ENCODE results near the gene PDIA4. TPM values are rescaled to one million over a fixed set of nuclear protein-coding genes. Genes with fewer than 3 reads are reported as not detected.
A peak's percentile ranks its signal among the peaks of the same experiment; 100 is the strongest.

Gene PDIA4, protein sequence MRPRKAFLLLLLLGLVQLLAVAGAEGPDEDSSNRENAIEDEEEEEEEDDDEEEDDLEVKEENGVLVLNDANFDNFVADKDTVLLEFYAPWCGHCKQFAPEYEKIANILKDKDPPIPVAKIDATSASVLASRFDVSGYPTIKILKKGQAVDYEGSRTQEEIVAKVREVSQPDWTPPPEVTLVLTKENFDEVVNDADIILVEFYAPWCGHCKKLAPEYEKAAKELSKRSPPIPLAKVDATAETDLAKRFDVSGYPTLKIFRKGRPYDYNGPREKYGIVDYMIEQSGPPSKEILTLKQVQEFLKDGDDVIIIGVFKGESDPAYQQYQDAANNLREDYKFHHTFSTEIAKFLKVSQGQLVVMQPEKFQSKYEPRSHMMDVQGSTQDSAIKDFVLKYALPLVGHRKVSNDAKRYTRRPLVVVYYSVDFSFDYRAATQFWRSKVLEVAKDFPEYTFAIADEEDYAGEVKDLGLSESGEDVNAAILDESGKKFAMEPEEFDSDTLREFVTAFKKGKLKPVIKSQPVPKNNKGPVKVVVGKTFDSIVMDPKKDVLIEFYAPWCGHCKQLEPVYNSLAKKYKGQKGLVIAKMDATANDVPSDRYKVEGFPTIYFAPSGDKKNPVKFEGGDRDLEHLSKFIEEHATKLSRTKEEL
- polyA plus RNA-seq (2011; rRNA removed) (186 and 214 TPM in 2 replicates), polyA plus RNA-seq (2017; fragmentation: RNase III; extraction: RNeasy Plus Mini Kit Qiagen cat#74134 plus additional on column Dnase treatment) (161 to 175 TPM (median 174 TPM) in 3 replicates), polyA minus RNA-seq (2011; rRNA and poly(A)+ RNA removed) (131 and 157 TPM in 2 replicates)
- polyA plus RNA-seq (2012; cell fraction: cytosol; rRNA removed): 122 and 129 TPM in 2 replicates
- 181 and 186 TPM in 2 replicates for polyA plus RNA-seq (2012; cell fraction: nucleus; rRNA removed)

DNA sequence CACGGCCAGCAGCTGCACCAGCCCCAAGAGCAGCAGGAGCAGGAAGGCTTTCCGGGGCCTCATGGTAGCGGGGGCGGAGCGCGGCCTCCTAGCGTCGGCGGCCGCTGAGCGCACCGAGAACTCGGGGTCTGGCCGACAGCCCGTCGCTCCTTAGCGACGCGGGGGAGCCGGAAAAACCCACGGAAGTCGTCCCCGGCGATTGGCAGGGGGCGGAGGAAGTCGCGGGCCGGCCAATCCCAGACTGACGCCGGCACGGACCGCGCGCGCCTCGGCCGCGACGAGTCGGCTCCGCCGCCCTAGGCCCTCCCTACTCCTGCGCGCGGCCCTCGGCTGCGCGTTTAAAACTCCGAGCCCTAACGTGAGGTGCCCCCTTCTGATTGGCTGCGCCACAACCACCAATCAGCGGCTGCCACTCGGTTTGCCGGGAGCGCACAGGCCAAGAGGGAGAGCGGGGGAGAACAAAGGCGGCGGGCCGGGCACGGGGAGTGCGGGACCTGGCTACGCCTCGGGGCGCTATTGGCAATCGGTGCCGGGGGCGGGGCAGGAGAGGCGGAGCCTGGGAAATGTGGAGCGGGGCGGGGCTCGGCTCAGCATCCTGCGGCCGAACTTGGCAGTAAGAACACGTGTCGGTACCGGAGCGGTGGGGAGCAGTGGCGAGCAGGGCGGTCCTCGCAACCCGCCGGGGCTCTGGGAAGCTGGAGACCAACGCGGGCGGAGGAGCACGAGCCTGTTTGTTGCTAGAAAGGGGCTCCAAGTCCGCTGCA, at the start of gene PDIA4:
PDIA4 (minus strand) TSS at position 160 of the 764 bp plus-strand sequence; CDS start at position 63, 97 bp downstream.
- FAIRE-seq: no peak
- under 1% methylated on average over 56 of the region's 87 CpGs for WGBS (ENCODE audit: missing lambda C conversion rate)
- Histone ChIP-seq H3K9me3 (no peaks in the 10 kb centered on the region), H3K4me1 (peaks cover 14% of the 10 kb centered on the region), H3K4me2 (peak within 1 kb of the TSS; percentile 97), H3K27ac (peak within 1 kb of the TSS; percentile 96 to 98), H3K4me3 (peak within 1 kb of the TSS; percentile 94)
- POLR2A ChIA-PET: interaction anchor here (0.6 to 1.8 kb wide), 6 partner anchors 22 to 99 kb away, joined by 3 to 19 read pairs (median 3); no protein-coding TSS in a partner anchor
- CTCF ChIA-PET: interaction anchor here (0.6 to 7.7 kb wide), 4 partner anchors 17 to 115 kb away, joined by 3 to 35 read pairs (median 5); no protein-coding TSS in a partner anchor
- ATAC-seq: peak; percentile 96 to 97
- peak; percentile 99 for DNase-seq (ENCODE audit: low read depth in 1 of 2, low spot score in 1 of 2)
- TF ChIP-seq EHMT2 (IDR thresholded peaks at IDR 0.05; ENCODE audit: low read depth) (no peak), ZNF302 (CRISPR knock-in tag; IDR thresholded peaks at IDR 0.05) (no peak), FOSL2 (IDR thresholded peaks at IDR 0.05) (no peak), FOSL2 (CRISPR knock-in tag; IDR thresholded peaks at IDR 0.05) (no peak), CHD4 (IDR thresholded peaks at IDR 0.05; ENCODE audit: borderline replicate concordance) (no peak), ELK1 (IDR thresholded peaks at IDR 0.05; ENCODE audit: low read depth, low read length) (no peak), RARB (CRISPR knock-in tag; IDR thresholded peaks at IDR 0.05) (no peak), FOXS1 (CRISPR knock-in tag; IDR thresholded peaks at IDR 0.05) (no peak), CHD2 (IDR thresholded peaks at IDR 0.05; ENCODE audit: low read length, partially characterized antibody) (no peak), HOXA7 (CRISPR knock-in tag; IDR thresholded peaks at IDR 0.05) (no peak), HOXB13 (CRISPR knock-in tag; IDR thresholded peaks at IDR 0.05; ENCODE audit: low read depth) (no peak), EP300 (IDR thresholded peaks at IDR 0.05) (no peak), HOXB5 (CRISPR knock-in tag; IDR thresholded peaks at IDR 0.05) (no peak), JUNB (IDR thresholded peaks at IDR 0.05) (no peak), NFE2L2 (conservative IDR thresholded peaks at IDR 0.05; ENCODE audit: low read length) (no peak), PHF8 (IDR thresholded peaks at IDR 0.05; ENCODE audit: borderline replicate concordance, low read depth) (no peak; the same call in 1 of the 2 replicates), BHLHE40 (IDR thresholded peaks at IDR 0.05; ENCODE audit: low read depth, low read length) (peak; percentile 40), ZC3H11A (IDR thresholded peaks at IDR 0.05) (no peak), SMC3 (IDR thresholded peaks at IDR 0.05) (no peak), TP53 (CRISPR knock-in tag; IDR thresholded peaks at IDR 0.05) (no peak), MAFK (IDR thresholded peaks at IDR 0.05; ENCODE audit: partially characterized antibody) (no peak), POLR2A (IDR thresholded peaks at IDR 0.05; ENCODE audit: low read length) (peak; percentile 94), CBX2 (IDR thresholded peaks at IDR 0.05; ENCODE audit: borderline replicate concordance, low read depth) (no peak), MYC (IDR thresholded peaks at IDR 0.05; ENCODE audit: borderline replicate concordance, low read length) (peak; percentile 86), KDM5A (IDR thresholded peaks at IDR 0.05) (no peak)
- TF ChIP-seq, protein P1, sequence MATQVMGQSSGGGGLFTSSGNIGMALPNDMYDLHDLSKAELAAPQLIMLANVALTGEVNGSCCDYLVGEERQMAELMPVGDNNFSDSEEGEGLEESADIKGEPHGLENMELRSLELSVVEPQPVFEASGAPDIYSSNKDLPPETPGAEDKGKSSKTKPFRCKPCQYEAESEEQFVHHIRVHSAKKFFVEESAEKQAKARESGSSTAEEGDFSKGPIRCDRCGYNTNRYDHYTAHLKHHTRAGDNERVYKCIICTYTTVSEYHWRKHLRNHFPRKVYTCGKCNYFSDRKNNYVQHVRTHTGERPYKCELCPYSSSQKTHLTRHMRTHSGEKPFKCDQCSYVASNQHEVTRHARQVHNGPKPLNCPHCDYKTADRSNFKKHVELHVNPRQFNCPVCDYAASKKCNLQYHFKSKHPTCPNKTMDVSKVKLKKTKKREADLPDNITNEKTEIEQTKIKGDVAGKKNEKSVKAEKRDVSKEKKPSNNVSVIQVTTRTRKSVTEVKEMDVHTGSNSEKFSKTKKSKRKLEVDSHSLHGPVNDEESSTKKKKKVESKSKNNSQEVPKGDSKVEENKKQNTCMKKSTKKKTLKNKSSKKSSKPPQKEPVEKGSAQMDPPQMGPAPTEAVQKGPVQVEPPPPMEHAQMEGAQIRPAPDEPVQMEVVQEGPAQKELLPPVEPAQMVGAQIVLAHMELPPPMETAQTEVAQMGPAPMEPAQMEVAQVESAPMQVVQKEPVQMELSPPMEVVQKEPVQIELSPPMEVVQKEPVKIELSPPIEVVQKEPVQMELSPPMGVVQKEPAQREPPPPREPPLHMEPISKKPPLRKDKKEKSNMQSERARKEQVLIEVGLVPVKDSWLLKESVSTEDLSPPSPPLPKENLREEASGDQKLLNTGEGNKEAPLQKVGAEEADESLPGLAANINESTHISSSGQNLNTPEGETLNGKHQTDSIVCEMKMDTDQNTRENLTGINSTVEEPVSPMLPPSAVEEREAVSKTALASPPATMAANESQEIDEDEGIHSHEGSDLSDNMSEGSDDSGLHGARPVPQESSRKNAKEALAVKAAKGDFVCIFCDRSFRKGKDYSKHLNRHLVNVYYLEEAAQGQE (IDR thresholded peaks at IDR 0.05): no peak
- TF ChIP-seq, protein P2, sequence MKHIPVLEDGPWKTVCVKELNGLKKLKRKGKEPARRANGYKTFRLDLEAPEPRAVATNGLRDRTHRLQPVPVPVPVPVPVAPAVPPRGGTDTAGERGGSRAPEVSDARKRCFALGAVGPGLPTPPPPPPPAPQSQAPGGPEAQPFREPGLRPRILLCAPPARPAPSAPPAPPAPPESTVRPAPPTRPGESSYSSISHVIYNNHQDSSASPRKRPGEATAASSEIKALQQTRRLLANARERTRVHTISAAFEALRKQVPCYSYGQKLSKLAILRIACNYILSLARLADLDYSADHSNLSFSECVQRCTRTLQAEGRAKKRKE (CRISPR knock-in tag; IDR thresholded peaks at IDR 0.05; ENCODE audit: low read depth): no peak
- TF ChIP-seq, protein P3, sequence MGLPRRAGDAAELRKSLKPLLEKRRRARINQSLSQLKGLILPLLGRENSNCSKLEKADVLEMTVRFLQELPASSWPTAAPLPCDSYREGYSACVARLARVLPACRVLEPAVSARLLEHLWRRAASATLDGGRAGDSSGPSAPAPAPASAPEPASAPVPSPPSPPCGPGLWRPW (IDR thresholded peaks at IDR 0.05): no peak
- TF ChIP-seq, protein P4, sequence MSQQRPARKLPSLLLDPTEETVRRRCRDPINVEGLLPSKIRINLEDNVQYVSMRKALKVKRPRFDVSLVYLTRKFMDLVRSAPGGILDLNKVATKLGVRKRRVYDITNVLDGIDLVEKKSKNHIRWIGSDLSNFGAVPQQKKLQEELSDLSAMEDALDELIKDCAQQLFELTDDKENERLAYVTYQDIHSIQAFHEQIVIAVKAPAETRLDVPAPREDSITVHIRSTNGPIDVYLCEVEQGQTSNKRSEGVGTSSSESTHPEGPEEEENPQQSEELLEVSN (IDR thresholded peaks at IDR 0.05; ENCODE audit: borderline replicate concordance, low read depth): peak; percentile 88; the same call in 1 of the 2 replicates
- TF ChIP-seq, protein P5, sequence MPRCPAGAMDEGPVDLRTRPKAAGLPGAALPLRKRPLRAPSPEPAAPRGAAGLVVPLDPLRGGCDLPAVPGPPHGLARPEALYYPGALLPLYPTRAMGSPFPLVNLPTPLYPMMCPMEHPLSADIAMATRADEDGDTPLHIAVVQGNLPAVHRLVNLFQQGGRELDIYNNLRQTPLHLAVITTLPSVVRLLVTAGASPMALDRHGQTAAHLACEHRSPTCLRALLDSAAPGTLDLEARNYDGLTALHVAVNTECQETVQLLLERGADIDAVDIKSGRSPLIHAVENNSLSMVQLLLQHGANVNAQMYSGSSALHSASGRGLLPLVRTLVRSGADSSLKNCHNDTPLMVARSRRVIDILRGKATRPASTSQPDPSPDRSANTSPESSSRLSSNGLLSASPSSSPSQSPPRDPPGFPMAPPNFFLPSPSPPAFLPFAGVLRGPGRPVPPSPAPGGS (IDR thresholded peaks at IDR 0.05): peak; percentile 82; the same call in 2 of the 3 replicates

Measured in A549 (cell line).